H1 (cell line): ENCODE data around the gene CPXM1. TPM values are rescaled to one million over a fixed set of nuclear protein-coding genes. Genes with fewer than 3 reads are reported as not detected.
A peak's percentile ranks its signal among the peaks of the same experiment; 100 is the strongest.

Experiments used
- ATF2 ChIP-seq: IDR thresholded peaks from 2 replicates; pipeline ENCODE4 v1.6.1; 2012; ENCODE audit warnings: low read length, inconsistent platforms
- CREB1 ChIP-seq: IDR thresholded peaks from 2 replicates; pipeline ENCODE4 v1.6.1; 2012; ENCODE audit warnings: inconsistent platforms
- KDM1A ChIP-seq: fragments of 200-600, 300-600 bp; sonication (generic); IDR thresholded peaks from 2 replicates; pipeline ENCODE4 v1.7.1; 2016; ENCODE audit warnings: mild to moderate bottlenecking, low read length, borderline replicate concordance
- RAD21 ChIP-seq, 2 experiments: IDR thresholded peaks in 1 of 2; conservative IDR thresholded peaks in 1 of 2; 2 replicates each; pipeline ENCODE4 v1.6.1; 2011; ENCODE audit warnings: low read depth in 2 of 2, low read length in 2 of 2, improper control_type of control experiment in 1 of 2, inconsistent platforms in 1 of 2, mild to moderate bottlenecking in 1 of 2, moderate library complexity in 1 of 2
- RNF2 ChIP-seq: fragments of 200-900, 300-1000 bp; sonication (generic); IDR thresholded peaks from 2 replicates; pipeline ENCODE4 v1.7.1; 2016; ENCODE audit warnings: borderline replicate concordance, low read depth, mild to moderate bottlenecking, antibody characterized with exemption, low read length; ENCODE audit not compliant: poor library complexity, severe bottlenecking; ENCODE audit errors: missing control alignments
- SUZ12 ChIP-seq: fragments of 200-600 bp; sonication (generic); IDR thresholded peaks from 2 replicates; pipeline ENCODE4 v1.6.1; 2012; ENCODE audit warnings: mild to moderate bottlenecking, inconsistent platforms, low read length, moderate library complexity, mixed read lengths
- polyA plus RNA-seq, 7 experiments: library from polyadenylated mRNA; depleted of rRNA in 3 of 7; stranded (reverse) in 5 of 7; unstranded in 2 of 7; fragments of >200 nt in 5 of 7; fragments of 200-250 nt in 2 of 7; gene quantifications; 1 replicate in 5 of 7; 2 replicates in 1 of 7; 4 replicates in 1 of 7; pipeline versions ENCODE4 v1.2.1 to v1.2.3, GENCODE V29; 2011 to 2013; ENCODE audit warnings: missing spikeins in 2 of 7, mixed read lengths in 2 of 7
- total RNA-seq: library from RNA; stranded (reverse); fragmentation: NEBNext Ultra II Directional; extraction: Animal tissue kit (Norgen Biotek cat#: 25700); gene quantifications from 2 replicates; pipeline ENCODE4 v1.2.1, GENCODE V29; 2021

The CPXM1 gene
- total and polyA plus RNA-seq, 2 of the 8 experiments (the other 6 are each of a cell fraction or from before 2014, with no cell fraction given): 31.3 to 81.9 TPM

- TF ChIP-seq RNF2: no peak
- TF ChIP-seq RAD21 (IDR thresholded peaks at IDR 0.05 in 1 of 2, conservative IDR thresholded peaks at IDR 0.05 in 1 of 2; ENCODE audit: low read depth in 2 of 2, low read length in 2 of 2): peak in 1 of 2 experiments; percentile 32; a peak in 1 of 4 replicates
- no peak for TF ChIP-seq CREB1
- TF ChIP-seq ATF2: no peak
- peak; percentile 26 for TF ChIP-seq SUZ12
- TF ChIP-seq KDM1A: no peak
Observed at GRCh38 chr20:2751878-2752566, 48.4 kb downstream of the CPXM1 start (continued).
